Naive thymus-derived CD4-positive, alpha-beta T cell (primary cell): ENCODE data around the gene TMPRSS12. TPM values are rescaled to one million over a fixed set of nuclear protein-coding genes. Genes with fewer than 3 reads are reported as not detected.

Experiments used
- ATAC-seq: fragments of 150-1000 bp; cut with Tn5 transposase; 2 replicates; pipeline ENCODE4 v1.10.0; 2021; ENCODE audit warnings: mild to moderate bottlenecking, moderate library complexity
- CTCF ChIA-PET: fragments of 350-600 bp; sonication (Branson Sonifier 250); formaldehyde crosslinking; loops from one replicate; lab custom pipeline; 2021; ENCODE audit warnings: antibody characterized with exemption; lab: Charles Lee
- POLR2A ChIA-PET: fragments of 350-600 bp; sonication (Branson Sonifier 250); formaldehyde crosslinking; loops from one replicate; lab custom pipeline; 2021; ENCODE audit warnings: antibody characterized with exemption, inconsistent platforms; lab: Charles Lee
- DNase-seq, 9 donors: peaks; one replicate each; pipeline versions ENCODE4 v3.0.0 to v3.0.0-alpha.2; 2020 to 2022; ENCODE audit warnings: mixed read lengths in 1 of 9
- H3K27ac ChIP-seq: one replicate; pipeline ENCODE4 v1.7.0; 2013; ENCODE audit warnings: mild to moderate bottlenecking, low read depth, low read length, moderate library complexity
- H3K27me3 ChIP-seq, 2 donors: one replicate each; pipeline ENCODE4 v1.7.0; 2013; ENCODE audit warnings: low read length in 2 of 2, mild to moderate bottlenecking in 2 of 2, moderate library complexity in 2 of 2; ENCODE audit not compliant: control insufficient read depth in 2 of 2, insufficient read depth in 2 of 2
- H3K36me3 ChIP-seq, 3 experiments: 1 replicate in 2 of 3; 2 replicates in 1 of 3; pipeline ENCODE4 v1.7.0; 2013; ENCODE audit warnings: low read length in 3 of 3, mild to moderate bottlenecking in 3 of 3, moderate library complexity in 1 of 3; ENCODE audit not compliant: insufficient read depth in 3 of 3, control insufficient read depth in 2 of 3
- H3K4me1 ChIP-seq, 2 donors: one replicate each; pipeline ENCODE4 v1.7.0; 2013; ENCODE audit warnings: low read length in 2 of 2, mild to moderate bottlenecking in 2 of 2, moderate library complexity in 1 of 2; ENCODE audit not compliant: control insufficient read depth in 2 of 2, insufficient read depth in 2 of 2
- H3K4me3 ChIP-seq: 2 replicates; pipeline ENCODE4 v1.7.0; 2013; ENCODE audit warnings: mild to moderate bottlenecking, low read length
- H3K9me3 ChIP-seq, 3 experiments: 1 replicate in 2 of 3; 2 replicates in 1 of 3; pipeline ENCODE4 v1.7.0; 2013; ENCODE audit warnings: low read length in 3 of 3; ENCODE audit not compliant: control insufficient read depth in 2 of 3
- H3K27ac Mint-ChIP-seq, 9 donors: one replicate each; pipeline ENCODE4 v1.8.0; 2020 to 2022; ENCODE audit warnings: mixed read lengths in 9 of 9, mild to moderate bottlenecking in 8 of 9, moderate library complexity in 5 of 9, inconsistent platforms in 2 of 9
- H3K27me3 Mint-ChIP-seq, 5 donors: one replicate each; pipeline ENCODE4 v1.8.0; 2021 to 2022; ENCODE audit warnings: mixed read lengths in 5 of 5, mild to moderate bottlenecking in 1 of 5
- H3K36me3 Mint-ChIP-seq, 5 donors: one replicate each; pipeline ENCODE4 v1.8.0; 2020 to 2022; ENCODE audit warnings: mixed read lengths in 5 of 5, mild to moderate bottlenecking in 3 of 5, inconsistent platforms in 1 of 5
- H3K4me1 Mint-ChIP-seq, 7 donors: one replicate each; pipeline ENCODE4 v1.8.0; 2020 to 2022; ENCODE audit warnings: mixed read lengths in 7 of 7, mild to moderate bottlenecking in 3 of 7, inconsistent platforms in 1 of 7
- H3K4me3 Mint-ChIP-seq, 10 donors: one replicate each; pipeline ENCODE4 v1.8.0; 2020 to 2022; ENCODE audit warnings: mild to moderate bottlenecking in 10 of 10, mixed read lengths in 10 of 10, moderate library complexity in 6 of 10, inconsistent platforms in 2 of 10
- H3K9me3 Mint-ChIP-seq, 11 donors: one replicate each; pipeline ENCODE4 v1.8.0; 2020 to 2022; ENCODE audit warnings: mixed read lengths in 11 of 11, mild to moderate bottlenecking in 4 of 11, inconsistent platforms in 1 of 11, moderate library complexity in 1 of 11
- intact Hi-C, 2 donors: fragments of 100-400 bp; cut with micrococcal nuclease; formaldehyde crosslinking; loops; one replicate each; pipeline ENCODE4 v1.15.1; 2023
- polyA plus RNA-seq, 2 donors: library from polyadenylated mRNA; unstranded; fragments of 300-500 nt; fragmentation: Illumina TruSeq; gene quantifications; one replicate each; pipeline ENCODE4 v1.2.3, GENCODE V29; 2021
- total RNA-seq, 6 experiments: library from RNA in 5 of 6; stranded (reverse) in 5 of 6; gene quantifications; 1 replicate in 5 of 6; 2 replicates in 1 of 6; pipeline ENCODE4 v1.2.3 and lab custom pipeline; 2021 to 2026

TMPRSS12 gene
- total and polyA plus RNA-seq, 7 experiments from 2014 or later: not detected

DNA sequence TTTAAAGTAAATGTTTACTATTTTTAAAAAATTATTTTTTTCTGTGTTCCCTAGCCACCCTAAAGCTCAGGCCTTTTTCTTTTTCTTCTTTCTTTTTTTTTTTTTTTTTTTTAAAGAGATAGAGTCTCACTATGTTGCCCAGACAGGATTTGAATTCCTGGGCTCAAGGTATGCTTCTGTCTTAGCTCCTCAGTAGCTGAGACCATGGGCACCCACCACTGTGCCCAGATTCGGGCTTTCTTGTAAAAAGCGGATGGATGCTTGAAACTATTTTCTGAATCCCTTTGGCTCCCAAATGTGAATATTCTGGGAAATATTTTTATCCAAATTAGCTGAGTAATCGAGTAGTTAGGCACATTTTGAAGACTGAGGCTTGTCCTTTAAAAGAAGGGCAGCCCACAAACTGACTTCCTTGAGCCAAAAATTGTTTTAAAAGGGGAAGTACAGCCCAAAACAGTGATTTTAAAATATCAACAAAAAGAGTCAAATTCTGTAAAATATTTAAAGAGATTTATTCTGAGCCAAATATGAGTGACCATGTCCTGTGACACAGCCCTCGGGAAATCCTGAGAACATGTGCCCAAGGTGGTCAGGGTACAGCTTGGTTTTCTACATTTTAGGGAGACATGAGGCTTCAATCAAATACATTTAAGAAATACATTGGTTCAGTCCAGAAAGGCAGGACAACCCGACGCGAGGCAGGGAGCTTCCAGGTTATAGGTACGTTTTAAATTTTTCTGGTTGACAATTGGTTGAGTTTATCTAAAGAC lies 80.8 kb downstream of the TMPRSS12 start:
- ATAC-seq (no peak), DNase-seq (no peak)
- intact Hi-C loops: no loop called here
- CTCF ChIA-PET: interaction anchor here (0.9 kb wide), 1 partner anchor 62 kb away, joined by 3 read pairs; no protein-coding TSS in a partner anchor
- Histone ChIP-seq H3K27me3 (no peaks in the 10 kb centered on the region), H3K4me3 (no peak overlapping the region), H3K27ac (no peak overlapping the region), H3K4me1 (peaks cover 0 to 9% of the 10 kb centered on the region in 2 donors), H3K9me3 (no peaks in the 10 kb centered on the region), H3K36me3 (no peaks in the 10 kb centered on the region)
- H3K27ac Mint-ChIP-seq: peak overlapping the region in 4 of 9 donors; percentile 3 to 68 (median 44)
- H3K9me3 Mint-ChIP-seq: peaks cover 0 to 2% (median 0%) of the 10 kb centered on the region in 11 donors
- peak overlapping the region; percentile 52 to 77 (median 67) for H3K4me3 Mint-ChIP-seq
- peaks cover 0 to 4% (median under 1%) of the 10 kb centered on the region in 5 donors for H3K36me3 Mint-ChIP-seq
- H3K27me3 Mint-ChIP-seq: peaks cover 0 to 3% (median 0%) of the 10 kb centered on the region in 5 donors
- POLR2A ChIA-PET: interaction anchor here (0.7 kb wide), 1 partner anchor 24 kb away, joined by 3 read pairs; no protein-coding TSS in a partner anchor
- H3K4me1 Mint-ChIP-seq: peaks cover 8 to 40% (median 24%) of the 10 kb centered on the region in 7 donors

- POLR2A ChIA-PET: no interaction called here
These were observed 81.4 kb downstream of the TMPRSS12 start for GRCh38 chr12:50924131-50924438.

DNA sequence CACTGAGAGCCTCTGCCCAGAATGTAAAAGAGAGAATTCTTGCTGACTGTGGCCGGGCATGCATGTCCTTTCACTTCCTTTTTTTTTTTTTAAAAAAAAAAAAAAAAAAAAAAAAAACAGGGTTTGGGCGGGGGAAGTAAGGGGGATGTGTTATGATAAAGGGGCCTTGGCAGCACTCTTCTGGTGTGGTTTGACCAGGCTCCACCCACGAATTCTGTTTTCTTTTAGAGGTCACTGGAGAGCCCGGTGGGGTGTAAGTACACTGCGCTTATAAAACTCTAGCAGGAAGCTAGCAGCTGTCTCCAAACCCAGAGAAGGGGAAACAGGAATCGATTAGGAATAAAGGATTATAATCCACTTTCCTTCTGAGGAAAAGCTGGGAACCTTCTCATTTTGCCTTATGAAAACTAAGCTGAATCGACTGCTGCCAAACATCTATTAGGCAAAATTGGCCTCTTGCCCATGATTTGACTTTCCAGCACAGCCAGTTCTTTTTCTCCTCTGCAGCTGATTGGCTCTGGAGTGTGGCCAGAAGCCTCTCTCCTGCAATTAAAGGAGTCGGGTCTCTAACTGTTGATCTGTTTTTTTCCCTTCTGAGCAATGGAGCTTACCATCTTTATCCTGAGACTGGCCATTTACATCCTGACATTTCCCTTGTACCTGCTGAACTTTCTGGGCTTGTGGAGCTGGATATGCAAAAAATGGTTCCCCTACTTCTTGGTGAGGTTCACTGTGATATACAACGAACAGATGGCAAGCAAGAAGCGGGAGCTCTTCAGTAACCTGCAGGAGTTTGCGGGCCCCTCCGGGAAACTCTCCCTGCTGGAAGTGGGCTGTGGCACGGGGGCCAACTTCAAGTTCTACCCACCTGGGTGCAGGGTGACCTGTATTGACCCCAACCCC lies 82.0 kb downstream of the TMPRSS12 start:
- Histone ChIP-seq H3K27me3 (no peaks in the 10 kb centered on the region), H3K9me3 (no peaks in the 10 kb centered on the region), H3K36me3 (no peaks in the 10 kb centered on the region), H3K4me1 (peaks cover 0 to 9% of the 10 kb centered on the region in 2 donors), H3K27ac (no peak overlapping the region), H3K4me3 (no peak overlapping the region)
- CTCF ChIA-PET: interaction anchor here (0.9 kb wide), 1 partner anchor 61 kb away, joined by 3 read pairs; no protein-coding TSS in a partner anchor
- intact Hi-C loops: no loop called here
- H3K4me1 Mint-ChIP-seq: peaks cover 8 to 40% (median 24%) of the 10 kb centered on the region in 7 donors
- peaks cover 0 to 2% (median 0%) of the 10 kb centered on the region in 11 donors for H3K9me3 Mint-ChIP-seq
- POLR2A ChIA-PET: interaction anchor here (0.8 kb wide), 1 partner anchor 30 kb away, joined by 3 read pairs; no protein-coding TSS in a partner anchor
- peak in 4 of 9 donors; percentile 1 to 9 (median 4) for DNase-seq
- peak overlapping the region in 5 of 9 donors; percentile 1 to 93 (median 56) for H3K27ac Mint-ChIP-seq
- H3K27me3 Mint-ChIP-seq: peaks cover 0 to 3% (median 0%) of the 10 kb centered on the region in 5 donors
- ATAC-seq: peak; percentile 85
- H3K4me3 Mint-ChIP-seq: peak overlapping the region; percentile 53 to 84 (median 74)
- H3K36me3 Mint-ChIP-seq: peaks cover 0 to 4% (median 0%) of the 10 kb centered on the region in 5 donors

More at GRCh38 chr12:50924131-50924438, 81.4 kb downstream of the TMPRSS12 start:
- Histone ChIP-seq H3K4me3 (no peak overlapping the region), H3K4me1 (peaks cover 0 to 9% of the 10 kb centered on the region in 2 donors), H3K36me3 (no peaks in the 10 kb centered on the region), H3K27me3 (no peaks in the 10 kb centered on the region), H3K9me3 (no peaks in the 10 kb centered on the region), H3K27ac (no peak overlapping the region)
- Mint-ChIP-seq H3K27ac (peak overlapping the region in 4 of 9 donors; percentile 31 to 68 (median 44)), H3K27me3 (peaks cover 0 to 3% (median 0%) of the 10 kb centered on the region in 5 donors), H3K4me3 (peak overlapping the region in 9 of 10 donors; percentile 53 to 77 (median 67)), H3K9me3 (peaks cover 0 to 2% (median 0%) of the 10 kb centered on the region in 11 donors), H3K4me1 (peaks cover 8 to 40% (median 24%) of the 10 kb centered on the region in 7 donors), H3K36me3 (peaks cover 0 to 4% (median 0%) of the 10 kb centered on the region in 5 donors)
- DNase-seq (no peak), ATAC-seq (peak; percentile 4)
- intact Hi-C loops: no loop called here
- CTCF ChIA-PET: interaction anchor here (0.9 kb wide), 1 partner anchor 61 kb away, joined by 3 read pairs; no protein-coding TSS in a partner anchor

DNA sequence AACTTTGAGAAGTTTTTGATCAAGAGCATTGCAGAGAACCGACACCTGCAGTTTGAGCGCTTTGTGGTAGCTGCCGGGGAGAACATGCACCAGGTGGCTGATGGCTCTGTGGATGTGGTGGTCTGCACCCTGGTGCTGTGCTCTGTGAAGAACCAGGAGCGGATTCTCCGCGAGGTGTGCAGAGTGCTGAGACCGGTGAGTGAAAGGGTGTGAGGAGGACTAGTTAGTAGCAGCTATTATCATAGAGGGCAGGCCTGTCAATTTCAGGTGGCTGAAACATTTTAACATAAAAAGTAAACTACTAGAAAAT lies 82.6 kb downstream of the TMPRSS12 start:
- peak overlapping the region in 9 of 10 donors; percentile 53 to 82 (median 72) for H3K4me3 Mint-ChIP-seq
- H3K4me3 ChIP-seq: no peak overlapping the region
- no peaks in the 10 kb centered on the region for H3K27me3 Mint-ChIP-seq
- no peaks in the 10 kb centered on the region for H3K9me3 Mint-ChIP-seq
- DNase-seq (no peak), ATAC-seq (peak; percentile 13)
- CTCF ChIA-PET: no interaction called here
- no peaks in the 10 kb centered on the region for H3K27me3 ChIP-seq
- intact Hi-C loops: no loop called here
- peaks cover 0 to 9% of the 10 kb centered on the region in 2 donors for H3K4me1 ChIP-seq
- no peak overlapping the region for H3K27ac ChIP-seq
- no peaks in the 10 kb centered on the region for H3K9me3 ChIP-seq
- no peaks in the 10 kb centered on the region for H3K36me3 ChIP-seq
- H3K36me3 Mint-ChIP-seq: no peaks in the 10 kb centered on the region
- peaks cover 8 to 40% (median 24%) of the 10 kb centered on the region in 7 donors for H3K4me1 Mint-ChIP-seq
- H3K27ac Mint-ChIP-seq: peak overlapping the region in 4 of 9 donors; percentile 1 to 74 (median 12)
- POLR2A ChIA-PET: no interaction called here

GRCh38 chr12:50925920-50926319 lies 83.2 kb downstream of the TMPRSS12 start:
- DNase-seq (no peak), ATAC-seq (no peak)
- ChIA-PET CTCF (no interaction called here), POLR2A (no interaction called here)
- Histone ChIP-seq H3K4me1 (peaks cover 0 to 9% of the 10 kb centered on the region in 2 donors), H3K36me3 (no peaks in the 10 kb centered on the region), H3K4me3 (no peak overlapping the region), H3K9me3 (no peaks in the 10 kb centered on the region), H3K27me3 (no peaks in the 10 kb centered on the region), H3K27ac (no peak overlapping the region)
- Mint-ChIP-seq H3K9me3 (no peaks in the 10 kb centered on the region), H3K4me3 (peak overlapping the region in 1 of 10 donors; percentile 49), H3K27me3 (no peaks in the 10 kb centered on the region), H3K4me1 (peaks cover 8 to 40% (median 24%) of the 10 kb centered on the region in 7 donors), H3K27ac (no peak overlapping the region), H3K36me3 (no peaks in the 10 kb centered on the region)
- intact Hi-C loops: no loop called here

- H3K27me3 ChIP-seq: no peaks in the 10 kb centered on the region
- H3K4me1 ChIP-seq: peaks cover 0 to 9% of the 10 kb centered on the region in 2 donors
- peaks cover 8 to 40% (median 24%) of the 10 kb centered on the region in 7 donors for H3K4me1 Mint-ChIP-seq
- intact Hi-C loops: no loop called here
- no peaks in the 10 kb centered on the region for H3K36me3 ChIP-seq
- H3K4me3 ChIP-seq: no peak overlapping the region
- CTCF ChIA-PET: no interaction called here
- ATAC-seq (no peak), DNase-seq (no peak)
- POLR2A ChIA-PET: no interaction called here
- H3K9me3 ChIP-seq: no peaks in the 10 kb centered on the region
- peak overlapping the region in 1 of 10 donors; percentile 30 for H3K4me3 Mint-ChIP-seq
- peak overlapping the region in 2 of 9 donors; percentile 8 to 54 for H3K27ac Mint-ChIP-seq
- H3K27ac ChIP-seq: no peak overlapping the region
- H3K27me3 Mint-ChIP-seq: no peaks in the 10 kb centered on the region
- no peaks in the 10 kb centered on the region for H3K36me3 Mint-ChIP-seq
- no peaks in the 10 kb centered on the region for H3K9me3 Mint-ChIP-seq
These were observed 83.7 kb downstream of the TMPRSS12 start for GRCh38 chr12:50926415-50926814.
